Astrocyte (in vitro differentiated cells and primary cell): ENCODE data around the gene FGD4.

Source experiments
- EZH2 ChIP-seq: IDR thresholded peaks from 2 replicates; pipeline ENCODE4 v1.6.1; 2012; ENCODE audit warnings: mild to moderate bottlenecking, low read length, inconsistent platforms; ENCODE audit not compliant: insufficient read depth
- TF ChIP-seq, protein P1 (sequence below): IDR thresholded peaks from 2 replicates; pipeline ENCODE4 v1.5.1; 2011; ENCODE audit warnings: low read depth, mild to moderate bottlenecking, inconsistent platforms, low read length, moderate library complexity; ENCODE audit not compliant: insufficient read depth

DNA sequence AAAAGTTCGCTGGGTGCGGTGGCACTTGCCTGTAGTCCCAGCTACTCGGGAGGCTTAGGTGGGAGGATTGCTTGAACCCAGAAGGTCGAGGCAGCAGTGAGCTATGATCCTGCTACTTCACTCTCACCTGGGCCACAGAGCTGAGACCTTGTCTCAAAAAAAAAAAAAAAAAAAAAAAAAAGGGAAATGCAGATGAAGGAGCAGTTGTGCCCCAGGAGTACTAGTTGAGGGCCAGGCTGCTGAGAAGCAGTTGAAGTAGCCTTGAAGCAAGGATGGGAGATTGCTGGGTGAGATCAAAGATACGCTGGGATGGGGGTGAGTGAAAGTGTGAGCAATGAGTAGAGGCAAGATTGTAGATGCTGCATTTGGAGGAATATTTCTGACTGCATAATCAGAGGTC lies 186.3 kb downstream of the FGD4 start:
- TF ChIP-seq, protein P1, sequence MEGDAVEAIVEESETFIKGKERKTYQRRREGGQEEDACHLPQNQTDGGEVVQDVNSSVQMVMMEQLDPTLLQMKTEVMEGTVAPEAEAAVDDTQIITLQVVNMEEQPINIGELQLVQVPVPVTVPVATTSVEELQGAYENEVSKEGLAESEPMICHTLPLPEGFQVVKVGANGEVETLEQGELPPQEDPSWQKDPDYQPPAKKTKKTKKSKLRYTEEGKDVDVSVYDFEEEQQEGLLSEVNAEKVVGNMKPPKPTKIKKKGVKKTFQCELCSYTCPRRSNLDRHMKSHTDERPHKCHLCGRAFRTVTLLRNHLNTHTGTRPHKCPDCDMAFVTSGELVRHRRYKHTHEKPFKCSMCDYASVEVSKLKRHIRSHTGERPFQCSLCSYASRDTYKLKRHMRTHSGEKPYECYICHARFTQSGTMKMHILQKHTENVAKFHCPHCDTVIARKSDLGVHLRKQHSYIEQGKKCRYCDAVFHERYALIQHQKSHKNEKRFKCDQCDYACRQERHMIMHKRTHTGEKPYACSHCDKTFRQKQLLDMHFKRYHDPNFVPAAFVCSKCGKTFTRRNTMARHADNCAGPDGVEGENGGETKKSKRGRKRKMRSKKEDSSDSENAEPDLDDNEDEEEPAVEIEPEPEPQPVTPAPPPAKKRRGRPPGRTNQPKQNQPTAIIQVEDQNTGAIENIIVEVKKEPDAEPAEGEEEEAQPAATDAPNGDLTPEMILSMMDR: no peak
- no peak for TF ChIP-seq EZH2
